ENCODE data around the gene TTC6.

GRCh38 chr14:37600880-37601741, 5.7 kb downstream of the TTC6 start:
- TF ChIP-seq CTCF (IDR thresholded peaks at IDR 0.05) (no peak), POLR2A (IDR thresholded peaks at IDR 0.05) (no peak)
